Peyer's patch (tissue), 4 donors: Measurements from ENCODE around the gene SLC6A17. TPM values are rescaled to one million over a fixed set of nuclear protein-coding genes. Genes with fewer than 3 reads are reported as not detected.

Experiments
- DNase-seq, 3 donors: peaks; one replicate each; pipeline ENCODE4 v3.0.0-alpha.2; 2017 to 2019
- H3K27ac ChIP-seq, 4 donors: fragments of 200-600 bp; sonication (generic); one replicate each; pipeline ENCODE4 v1.5.1; 2016 to 2019
- H3K27me3 ChIP-seq, 2 donors: fragments of 200-600 bp; sonication (generic); one replicate each; pipeline ENCODE4 v1.5.1; 2019
- H3K36me3 ChIP-seq, 3 donors: fragments of 200-600 bp; sonication (generic); one replicate each; pipeline ENCODE4 v1.5.1; 2016 to 2019
- H3K4me1 ChIP-seq, 4 donors: fragments of 200-600 bp; sonication (generic); one replicate each; pipeline ENCODE4 v1.5.1; 2016 to 2019
- H3K4me3 ChIP-seq, 4 donors: fragments of 200-600 bp; sonication (generic); 1 replicate in 3 of 4; 2 replicates in 1 of 4; pipeline ENCODE4 v1.5.1; 2016 to 2019; ENCODE audit warnings: mild to moderate bottlenecking in 1 of 4
- H3K9me3 ChIP-seq, 4 donors: fragments of 200-600 bp; sonication (generic); one replicate each; pipeline ENCODE4 v1.5.1; 2016 to 2019; ENCODE audit warnings: mild to moderate bottlenecking in 1 of 4
- POLR2A ChIP-seq, 2 donors: fragments of 450-650 bp; IDR thresholded peaks; one replicate each; pipeline ENCODE4 v1.5.1; 2017; ENCODE audit warnings: antibody characterized with exemption in 2 of 2, mild to moderate bottlenecking in 2 of 2, moderate library complexity in 2 of 2
- total RNA-seq, 4 donors: library from RNA; depleted of rRNA; stranded (reverse); fragments of >200 nt; gene quantifications; one replicate each; pipeline ENCODE4 v1.1.0, GENCODE V29; 2016
- TF ChIP-seq, protein P1 (sequence below), 6 experiments: fragments of 450-650 bp in 4 of 6; fragments of 200-600 bp in 2 of 6; sonication (generic) in 1 of 6; IDR thresholded peaks; one replicate each; pipeline ENCODE4 v1.5.1; 2017 to 2019; ENCODE audit warnings: antibody characterized with exemption in 6 of 6, mild to moderate bottlenecking in 3 of 6, moderate library complexity in 1 of 6

Gene SLC6A17
- total RNA-seq, 4 donors from 2014 or later, result 0.13 to 0.28 TPM; not detected in 2

GRCh38 chr1:110223581-110223980 is 73.3 kb downstream of the SLC6A17 start:
- Histone ChIP-seq H3K4me3 (no peak overlapping the region), H3K9me3 (no peaks in the 10 kb centered on the region), H3K27ac (no peak overlapping the region), H3K36me3 (no peaks in the 10 kb centered on the region), H3K27me3 (no peaks in the 10 kb centered on the region), H3K4me1 (peaks cover 0 to 5% (median 0%) of the 10 kb centered on the region in 4 donors)
- no peak for DNase-seq
- TF ChIP-seq, protein P1, sequence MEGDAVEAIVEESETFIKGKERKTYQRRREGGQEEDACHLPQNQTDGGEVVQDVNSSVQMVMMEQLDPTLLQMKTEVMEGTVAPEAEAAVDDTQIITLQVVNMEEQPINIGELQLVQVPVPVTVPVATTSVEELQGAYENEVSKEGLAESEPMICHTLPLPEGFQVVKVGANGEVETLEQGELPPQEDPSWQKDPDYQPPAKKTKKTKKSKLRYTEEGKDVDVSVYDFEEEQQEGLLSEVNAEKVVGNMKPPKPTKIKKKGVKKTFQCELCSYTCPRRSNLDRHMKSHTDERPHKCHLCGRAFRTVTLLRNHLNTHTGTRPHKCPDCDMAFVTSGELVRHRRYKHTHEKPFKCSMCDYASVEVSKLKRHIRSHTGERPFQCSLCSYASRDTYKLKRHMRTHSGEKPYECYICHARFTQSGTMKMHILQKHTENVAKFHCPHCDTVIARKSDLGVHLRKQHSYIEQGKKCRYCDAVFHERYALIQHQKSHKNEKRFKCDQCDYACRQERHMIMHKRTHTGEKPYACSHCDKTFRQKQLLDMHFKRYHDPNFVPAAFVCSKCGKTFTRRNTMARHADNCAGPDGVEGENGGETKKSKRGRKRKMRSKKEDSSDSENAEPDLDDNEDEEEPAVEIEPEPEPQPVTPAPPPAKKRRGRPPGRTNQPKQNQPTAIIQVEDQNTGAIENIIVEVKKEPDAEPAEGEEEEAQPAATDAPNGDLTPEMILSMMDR (IDR thresholded peaks at IDR 0.05), result no peak
- no peak for TF ChIP-seq POLR2A (IDR thresholded peaks at IDR 0.05)

DNA sequence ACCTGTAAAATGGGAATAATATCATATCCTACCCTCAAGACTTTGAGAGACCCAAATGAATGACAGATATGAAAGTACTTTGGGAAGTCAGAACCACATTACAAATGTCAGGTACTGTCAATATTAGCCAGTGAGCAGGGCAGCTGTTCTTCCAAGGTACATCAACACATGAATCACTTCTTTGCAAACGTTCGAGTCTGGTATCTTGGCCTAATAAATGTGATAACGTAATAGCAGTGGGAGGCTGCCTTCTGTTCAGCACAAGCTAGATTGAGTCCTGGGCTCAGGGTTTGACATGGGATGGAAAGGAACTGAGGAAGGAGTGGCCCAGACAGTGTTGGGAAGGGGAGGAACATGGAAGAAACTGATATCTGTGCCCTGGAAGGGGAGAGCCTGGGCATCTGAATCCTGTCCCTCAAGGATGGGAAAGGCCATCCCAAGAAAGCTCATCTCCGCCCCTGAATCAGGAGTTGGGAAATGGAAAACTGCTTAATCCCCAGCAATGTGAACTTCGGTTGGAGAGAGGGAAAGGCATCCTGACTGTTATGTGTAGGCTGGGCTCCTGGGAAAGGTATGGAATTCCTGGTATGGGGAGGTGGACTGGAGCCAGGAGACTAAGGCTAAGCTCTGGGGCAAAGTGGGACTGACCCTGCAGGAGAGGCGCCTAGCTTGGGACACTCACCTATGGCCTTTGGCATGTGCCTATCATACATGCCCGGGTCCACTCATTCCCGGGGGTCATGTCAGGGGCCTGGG is 74.1 kb downstream of the SLC6A17 start:
- DNase-seq, result no peak
- H3K9me3 ChIP-seq, result no peaks in the 10 kb centered on the region
- no peaks in the 10 kb centered on the region for H3K27me3 ChIP-seq
- H3K4me3 ChIP-seq, result no peak overlapping the region
- H3K36me3 ChIP-seq, result no peaks in the 10 kb centered on the region
- no peak for TF ChIP-seq POLR2A (IDR thresholded peaks at IDR 0.05)
- H3K27ac ChIP-seq, result no peak overlapping the region
- H3K4me1 ChIP-seq, result peaks cover 0 to 5% (median 0%) of the 10 kb centered on the region in 4 donors

- no peak overlapping the region for H3K4me3 ChIP-seq
- H3K36me3 ChIP-seq, result no peaks in the 10 kb centered on the region
- H3K27ac ChIP-seq, result no peak overlapping the region
- no peak for DNase-seq
- H3K4me1 ChIP-seq, result peaks cover 0 to 5% (median 0%) of the 10 kb centered on the region in 4 donors
- H3K9me3 ChIP-seq, result no peaks in the 10 kb centered on the region
- TF ChIP-seq POLR2A (IDR thresholded peaks at IDR 0.05), result no peak
- TF ChIP-seq, protein P1 (IDR thresholded peaks at IDR 0.05), result no peak
- no peaks in the 10 kb centered on the region for H3K27me3 ChIP-seq
Measured at GRCh38 chr1:110225212-110225611, 74.9 kb downstream of the SLC6A17 start.

DNA sequence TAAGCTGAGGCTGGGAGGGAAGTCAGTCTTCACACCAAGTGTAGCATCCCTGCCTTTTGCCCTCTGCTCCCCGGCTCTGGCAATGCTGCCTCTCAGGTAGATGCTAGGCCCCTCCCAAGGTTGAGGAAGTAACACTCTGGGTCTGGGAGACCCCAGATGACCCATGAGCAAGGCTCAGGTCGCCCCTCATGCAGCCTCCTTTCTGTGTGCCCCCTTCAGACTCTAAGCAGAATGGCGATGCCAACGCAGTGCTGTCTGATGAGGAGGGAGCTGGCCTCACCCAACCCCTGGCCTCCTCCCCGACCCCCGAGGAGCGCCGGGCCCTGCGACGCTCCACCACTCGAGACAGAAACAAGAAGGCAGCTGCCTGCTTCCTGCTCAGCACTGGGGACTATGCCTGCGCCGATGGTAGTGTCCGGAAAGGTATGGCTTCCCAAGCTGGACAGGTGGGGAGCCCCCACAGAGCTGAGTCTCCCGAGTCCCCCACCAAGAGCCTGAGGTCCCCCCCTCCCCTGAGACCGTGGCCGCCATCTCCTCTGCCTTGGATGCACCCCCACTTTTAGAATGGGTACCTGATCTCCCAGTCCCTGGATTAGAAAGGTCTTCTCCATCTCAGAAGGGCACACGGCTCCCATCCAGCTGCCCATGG is 75.6 kb downstream of the SLC6A17 start:
- Histone ChIP-seq H3K36me3 (no peaks in the 10 kb centered on the region), H3K27me3 (no peaks in the 10 kb centered on the region), H3K4me1 (peaks cover 0 to 5% (median 0%) of the 10 kb centered on the region in 4 donors), H3K9me3 (no peaks in the 10 kb centered on the region), H3K4me3 (no peak overlapping the region), H3K27ac (no peak overlapping the region)
- TF ChIP-seq POLR2A (IDR thresholded peaks at IDR 0.05), result no peak
- TF ChIP-seq, protein P1 (IDR thresholded peaks at IDR 0.05), result no peak
- DNase-seq, result no peak

DNA sequence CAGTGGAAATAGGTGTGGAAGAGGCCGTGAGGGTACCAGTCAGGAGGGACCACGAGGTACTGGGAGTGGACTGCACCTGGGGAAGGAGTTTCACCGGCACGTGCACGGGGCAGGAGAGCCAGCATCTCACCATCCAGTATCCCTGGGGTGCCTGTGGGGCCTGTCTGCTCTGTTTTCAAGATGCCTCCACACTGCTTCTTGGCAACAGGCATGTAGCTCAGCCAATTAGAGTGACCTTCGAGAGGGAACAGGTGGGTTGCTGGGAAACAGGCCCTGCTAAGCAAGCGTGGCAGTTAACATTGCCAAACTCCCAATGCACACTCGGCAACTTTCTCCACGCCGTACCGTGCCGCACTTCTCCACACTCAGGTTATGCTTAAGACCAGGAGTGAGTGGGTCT is 77.5 kb downstream of the SLC6A17 start:
- no peak for DNase-seq
- no peak overlapping the region for H3K4me3 ChIP-seq
- peaks cover 0 to 5% (median 0%) of the 10 kb centered on the region in 4 donors for H3K4me1 ChIP-seq
- H3K9me3 ChIP-seq, result no peaks in the 10 kb centered on the region
- H3K27me3 ChIP-seq, result no peaks in the 10 kb centered on the region
- H3K36me3 ChIP-seq, result peaks cover 0 to 7% (median 0%) of the 10 kb centered on the region in 3 donors
- TF ChIP-seq, protein P1 (IDR thresholded peaks at IDR 0.05), result no peak
- TF ChIP-seq POLR2A (IDR thresholded peaks at IDR 0.05), result no peak
- H3K27ac ChIP-seq, result no peak overlapping the region

DNA sequence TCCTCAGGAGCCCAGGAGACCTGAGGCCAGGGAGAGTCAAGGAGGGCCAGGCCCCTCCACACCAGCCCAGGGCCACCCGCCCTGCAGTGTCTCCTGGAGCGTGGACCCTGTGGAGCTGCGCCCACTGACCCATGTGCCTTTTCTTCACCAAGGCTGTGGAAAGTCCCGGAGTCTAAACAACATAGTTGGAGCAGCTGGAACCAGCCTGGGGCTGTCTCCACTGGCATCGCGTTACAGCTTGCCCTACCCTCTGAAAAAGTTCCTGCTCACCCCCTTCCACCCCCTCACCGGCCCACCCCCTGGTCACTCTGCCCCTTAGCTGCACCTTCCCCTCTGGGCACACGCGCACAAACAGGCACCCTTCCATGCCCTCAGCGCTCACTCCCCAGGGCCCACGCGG is 78.1 kb downstream of the SLC6A17 start:
- no peak overlapping the region for H3K27ac ChIP-seq

More for the DNA sequence above, 78.1 kb downstream of the SLC6A17 start:
- no peak for DNase-seq
- Histone ChIP-seq H3K27me3 (no peaks in the 10 kb centered on the region), H3K9me3 (no peaks in the 10 kb centered on the region), H3K36me3 (peaks cover 0 to 13% (median 0%) of the 10 kb centered on the region in 3 donors), H3K4me1 (peaks cover 0 to 5% (median 0%) of the 10 kb centered on the region in 4 donors), H3K4me3 (no peak overlapping the region)
- no peak for TF ChIP-seq POLR2A (IDR thresholded peaks at IDR 0.05)
- TF ChIP-seq, protein P1 (IDR thresholded peaks at IDR 0.05), result no peak
